ENCODE results near the gene ZBTB34.

The ZBTB34 gene

GRCh38 chr9:126926364-126926763 is 65.9 kb downstream of the ZBTB34 start:
- no peak for TF ChIP-seq CTCF (IDR thresholded peaks at IDR 0.05; ENCODE audit: low read length, missing control alignments)
- no peak overlapping the region for H3K4me3 ChIP-seq (replicated peaks; ENCODE audit: low read depth, low read length)
- no peak for DNase-seq (ENCODE audit: low read depth)

GRCh38 chr9:126927419-126927818 is 67.0 kb downstream of the ZBTB34 start:
- no peak for TF ChIP-seq CTCF (IDR thresholded peaks at IDR 0.05; ENCODE audit: low read length, missing control alignments)
- no peak for DNase-seq (ENCODE audit: low read depth)
- no peak overlapping the region for H3K4me3 ChIP-seq (replicated peaks; ENCODE audit: low read depth, low read length)

GRCh38 chr9:126932871-126933321 is 72.5 kb downstream of the ZBTB34 start:
- DNase-seq (ENCODE audit: low read depth), result no peak
- H3K4me3 ChIP-seq (replicated peaks; ENCODE audit: low read depth, low read length), result no peak overlapping the region
- no peak for TF ChIP-seq CTCF (IDR thresholded peaks at IDR 0.05; ENCODE audit: low read length, missing control alignments)

- no peak overlapping the region for H3K4me3 ChIP-seq (replicated peaks; ENCODE audit: low read depth, low read length)
- no peak for TF ChIP-seq CTCF (IDR thresholded peaks at IDR 0.05; ENCODE audit: low read length, missing control alignments)
Measured at GRCh38 chr9:126933334-126933980, 73.0 kb downstream of the ZBTB34 start.

GRCh38 chr9:126934441-126934840 is 74.0 kb downstream of the ZBTB34 start:
- no peak for DNase-seq (ENCODE audit: low read depth)
- no peak for TF ChIP-seq CTCF (IDR thresholded peaks at IDR 0.05; ENCODE audit: low read length, missing control alignments)
- no peak overlapping the region for H3K4me3 ChIP-seq (replicated peaks; ENCODE audit: low read depth, low read length)

More at GRCh38 chr9:126933334-126933980, 73.0 kb downstream of the ZBTB34 start:
- DNase-seq (ENCODE audit: low read depth), result no peak

Measured in fibroblast of pulmonary artery (primary cell).